PC-9 (cell line): ENCODE results near the gene CYFIP2. TPM values are rescaled to one million over a fixed set of nuclear protein-coding genes. Genes with fewer than 3 reads are reported as not detected.

Source experiments
- BruUV-seq: library from RNA; stranded (reverse); fragments of 400-500 nt; replicated peaks from 2 replicates; lab custom pipeline; 2021; lab: Mats Ljungman, UMichigan
- CTCF ChIA-PET: fragments of 300-600 bp; sonication (Branson Sonifier 250); formaldehyde crosslinking; loops from one replicate; lab custom pipeline; 2022; ENCODE audit warnings: antibody characterized with exemption; lab: Charles Lee
- POLR2A ChIA-PET: fragments of 300-600 bp; sonication (Branson Sonifier 250); formaldehyde crosslinking; loops from one replicate; lab custom pipeline; 2022; ENCODE audit warnings: antibody characterized with exemption; ENCODE audit not compliant: unreplicated experiment; lab: Charles Lee
- DNase-seq, 2 experiments: peaks; one replicate each; pipeline versions ENCODE4 v3.0.0 to v3.0.0-alpha.2; 2015 to 2022; ENCODE audit warnings: mixed read lengths in 1 of 2
- H2AFZ ChIP-seq: fragments of 200-600 bp; sonication (generic); 2 replicates; pipeline ENCODE4 v1.8.1; 2017; ENCODE audit warnings: antibody characterized with exemption
- H3F3A ChIP-seq: fragments of 200-600 bp; sonication (generic); 2 replicates; pipeline ENCODE4 v1.8.1; 2017; ENCODE audit warnings: antibody characterized with exemption, mild to moderate bottlenecking, low read depth; ENCODE audit not compliant: insufficient read depth
- H3K27ac ChIP-seq: fragments of 200-600 bp; sonication (generic); 2 replicates; pipeline ENCODE4 v1.6.1; 2016; ENCODE audit warnings: mixed run types
- H3K27me3 ChIP-seq: fragments of 200-600 bp; sonication (generic); 2 replicates; pipeline ENCODE4 v1.6.1; 2016; ENCODE audit warnings: low read depth, mixed run types; ENCODE audit not compliant: insufficient read depth
- H3K36me3 ChIP-seq: fragments of 200-600 bp; sonication (generic); 2 replicates; pipeline ENCODE4 v1.6.1; 2016; ENCODE audit warnings: low read depth, mixed run types
- H3K4me1 ChIP-seq: fragments of 200-600 bp; sonication (generic); replicated peaks from 2 replicates; pipeline ENCODE4 v1.6.1; 2016; ENCODE audit warnings: mixed run types; ENCODE audit not compliant: insufficient read depth
- H3K4me2 ChIP-seq: fragments of 200-600 bp; sonication (generic); 2 replicates; pipeline ENCODE4 v1.6.1; 2017; ENCODE audit warnings: mixed run types
- H3K4me3 ChIP-seq: fragments of 200-600 bp; sonication (generic); 2 replicates; pipeline ENCODE4 v1.6.1; 2016; ENCODE audit warnings: mixed run types
- H3K79me2 ChIP-seq: fragments of 200-600 bp; sonication (generic); 2 replicates; pipeline ENCODE4 v1.6.1; 2017; ENCODE audit warnings: low read depth, mixed run types
- H3K9me2 ChIP-seq: fragments of 200-600 bp; sonication (generic); 2 replicates; pipeline ENCODE4 v1.8.1; 2017; ENCODE audit warnings: mild to moderate bottlenecking; ENCODE audit not compliant: insufficient read depth
- H3K9me3 ChIP-seq: fragments of 200-600 bp; sonication (generic); 2 replicates; pipeline ENCODE4 v1.8.1; 2016; ENCODE audit warnings: low read depth; ENCODE audit not compliant: insufficient read depth
- H4K20me1 ChIP-seq: fragments of 200-600 bp; sonication (generic); 2 replicates; pipeline ENCODE4 v1.8.1; 2017; ENCODE audit not compliant: insufficient read depth
- CTCF ChIP-seq: fragments of 200-600 bp; sonication (generic); conservative IDR thresholded peaks from 2 replicates; pipeline ENCODE4 v1.6.1; 2017; ENCODE audit warnings: mixed run types, antibody characterized with exemption, mild to moderate bottlenecking, moderate library complexity
- EZH2 ChIP-seq: fragments of 200-600 bp; sonication (generic); IDR thresholded peaks from 2 replicates; pipeline ENCODE4 v1.8.0; 2017; ENCODE audit warnings: antibody characterized with exemption, low read depth
- intact Hi-C: fragments of 100-400 bp; cut with micrococcal nuclease; formaldehyde crosslinking; loops from one replicate; pipeline ENCODE4 v1.10.0; 2022; ENCODE audit not compliant: unreplicated experiment
- total RNA-seq: library from RNA; stranded (reverse); gene quantifications from 2 replicates; pipeline ENCODE4 v1.2.3, GENCODE V29; 2021

The CYFIP2 gene
- total RNA-seq, 1 experiment from 2014 or later, result not detected

- TF ChIP-seq CTCF (no peak), EZH2 (no peak)
- peak overlapping the region; percentile 56 for H3K4me2 ChIP-seq
- CTCF ChIA-PET, result interaction anchor here (0.6 to 1.3 kb wide), 5 partner anchors 48 to 119 kb away, joined by 3 to 7 read pairs (median 3); no protein-coding TSS in a partner anchor
- POLR2A ChIA-PET, result interaction anchor here (0.6 kb wide), 2 partner anchors 114 to 216 kb away, joined by 3 to 10 read pairs; no protein-coding TSS in a partner anchor
- BruUV-seq, result TSS peak; percentile 90
- H3K27ac ChIP-seq, result peak overlapping the region; percentile 79
- H3K27me3 ChIP-seq, result no peaks in the 10 kb centered on the region
- H3K4me3 ChIP-seq, result no peak overlapping the region
- peaks cover 44% of the 10 kb centered on the region for H3K4me1 ChIP-seq
- H3F3A ChIP-seq, result peaks cover 22% of the 10 kb centered on the region
- no peaks in the 10 kb centered on the region for H3K79me2 ChIP-seq
- peak; percentile 93 to 100 for DNase-seq
- no peaks in the 10 kb centered on the region for H4K20me1 ChIP-seq
- H2AFZ ChIP-seq, result no peak overlapping the region
- H3K36me3 ChIP-seq, result no peaks in the 10 kb centered on the region
- no peaks in the 10 kb centered on the region for H3K9me3 ChIP-seq
- intact Hi-C loops, result loop anchor here (1.0 to 5.0 kb wide), 4 partner anchors 42 to 341 kb away; partner anchors contain the start of genes NIPAL4 and THG1L
- no peaks in the 10 kb centered on the region for H3K9me2 ChIP-seq
Observed at GRCh38 chr5:157390551-157391297, 124.8 kb downstream of the CYFIP2 start.

GRCh38 chr5:157398305-157398704 is 132.4 kb downstream of the CYFIP2 start:
- Histone ChIP-seq H3K9me3 (peaks cover 4% of the 10 kb centered on the region; the same call in 1 of the 2 replicates), H3F3A (no peaks in the 10 kb centered on the region), H3K9me2 (no peaks in the 10 kb centered on the region), H3K36me3 (no peaks in the 10 kb centered on the region), H3K27me3 (no peaks in the 10 kb centered on the region), H3K4me1 (no peaks in the 10 kb centered on the region), H3K4me3 (no peak overlapping the region), H3K79me2 (no peaks in the 10 kb centered on the region), H3K27ac (no peak overlapping the region), H4K20me1 (no peaks in the 10 kb centered on the region), H2AFZ (no peak overlapping the region), H3K4me2 (no peak overlapping the region)
- CTCF ChIA-PET, result no interaction called here
- POLR2A ChIA-PET, result no interaction called here
- DNase-seq, result no peak
- intact Hi-C loops, result no loop called here
- no TSS peak for BruUV-seq
- TF ChIP-seq EZH2 (no peak), CTCF (no peak)

GRCh38 chr5:157400741-157401495 is 135.0 kb downstream of the CYFIP2 start:
- Histone ChIP-seq H3K27ac (no peak overlapping the region), H2AFZ (no peak overlapping the region), H3K9me3 (peaks cover 9% of the 10 kb centered on the region; the same call in 1 of the 2 replicates), H3K4me1 (no peaks in the 10 kb centered on the region), H3K4me2 (no peak overlapping the region), H3F3A (no peaks in the 10 kb centered on the region), H3K9me2 (no peaks in the 10 kb centered on the region), H3K36me3 (no peaks in the 10 kb centered on the region), H3K79me2 (no peaks in the 10 kb centered on the region), H4K20me1 (no peaks in the 10 kb centered on the region), H3K4me3 (no peak overlapping the region), H3K27me3 (no peaks in the 10 kb centered on the region)
- intact Hi-C loops, result no loop called here
- TF ChIP-seq CTCF (no peak), EZH2 (no peak)
- no peak for DNase-seq
- POLR2A ChIA-PET, result no interaction called here
- CTCF ChIA-PET, result no interaction called here
- no TSS peak for BruUV-seq
